BE2C (cell line): ENCODE results near the gene OSCP1.

Experiments
- DNase-seq: peaks from one replicate; pipeline ENCODE4 v3.0.0-alpha.2; 2020
- H3K27me3 ChIP-seq: fragments of 250-450 bp; sonication (Bioruptor Pico); 2 replicates; pipeline ENCODE4 v1.5.1; 2020; ENCODE audit warnings: mild to moderate bottlenecking
- H3K36me3 ChIP-seq: fragments of 250-450 bp; sonication (Bioruptor Pico); 2 replicates; pipeline ENCODE4 v1.5.1; 2020; ENCODE audit warnings: mild to moderate bottlenecking
- H3K4me1 ChIP-seq: fragments of 250-450 bp; sonication (Bioruptor Pico); 2 replicates; pipeline ENCODE4 v1.5.1; 2020
- H3K4me3 ChIP-seq: 2 replicates; pipeline ENCODE4 v1.5.1; 2011; ENCODE audit warnings: low read depth, low read length
- H3K9me3 ChIP-seq: fragments of 250-450 bp; sonication (Bioruptor Pico); 2 replicates; pipeline ENCODE4 v1.5.1; 2020
- CTCF ChIP-seq: IDR thresholded peaks from 2 replicates; pipeline ENCODE4 v1.5.1; 2012; ENCODE audit warnings: mild to moderate bottlenecking, low read depth, low read length

Gene OSCP1

GRCh38 chr1:36436821-36437220 lies 13.4 kb downstream of the OSCP1 start:
- Histone ChIP-seq H3K4me3 (no peak overlapping the region), H3K9me3 (no peaks in the 10 kb centered on the region), H3K36me3 (no peaks in the 10 kb centered on the region), H3K4me1 (no peaks in the 10 kb centered on the region), H3K27me3 (no peaks in the 10 kb centered on the region)
- TF ChIP-seq CTCF: no peak
- DNase-seq: no peak

GRCh38 chr1:36433102-36433501 lies 17.1 kb downstream of the OSCP1 start:
- DNase-seq: no peak
- Histone ChIP-seq H3K36me3 (no peaks in the 10 kb centered on the region), H3K4me3 (no peak overlapping the region), H3K4me1 (no peaks in the 10 kb centered on the region), H3K9me3 (no peaks in the 10 kb centered on the region), H3K27me3 (no peaks in the 10 kb centered on the region)
- TF ChIP-seq CTCF: no peak

GRCh38 chr1:36432616-36433015 lies 17.6 kb downstream of the OSCP1 start:
- Histone ChIP-seq H3K4me1 (no peaks in the 10 kb centered on the region), H3K9me3 (no peaks in the 10 kb centered on the region), H3K27me3 (no peaks in the 10 kb centered on the region), H3K36me3 (no peaks in the 10 kb centered on the region), H3K4me3 (no peak overlapping the region)
- no peak for DNase-seq
- TF ChIP-seq CTCF: no peak

GRCh38 chr1:36425791-36426190 lies 24.5 kb downstream of the OSCP1 start:
- TF ChIP-seq CTCF: no peak
- Histone ChIP-seq H3K4me1 (no peaks in the 10 kb centered on the region), H3K36me3 (no peaks in the 10 kb centered on the region), H3K9me3 (no peaks in the 10 kb centered on the region), H3K4me3 (no peak overlapping the region), H3K27me3 (no peaks in the 10 kb centered on the region)
- DNase-seq: no peak

- no peaks in the 10 kb centered on the region for H3K9me3 ChIP-seq
- H3K36me3 ChIP-seq: no peaks in the 10 kb centered on the region
- DNase-seq: no peak
- TF ChIP-seq CTCF: no peak
- no peaks in the 10 kb centered on the region for H3K4me1 ChIP-seq
- no peak overlapping the region for H3K4me3 ChIP-seq
- H3K27me3 ChIP-seq: no peaks in the 10 kb centered on the region
Measured at GRCh38 chr1:36421649-36422048, 28.6 kb downstream of the OSCP1 start.

- Histone ChIP-seq H3K4me1 (no peaks in the 10 kb centered on the region), H3K36me3 (no peaks in the 10 kb centered on the region), H3K9me3 (no peaks in the 10 kb centered on the region), H3K27me3 (no peaks in the 10 kb centered on the region), H3K4me3 (no peak overlapping the region)
- DNase-seq: peak; percentile 75
- TF ChIP-seq CTCF: peak; percentile 82
Measured at GRCh38 chr1:36420836-36421317, 29.4 kb downstream of the OSCP1 start.
